ENCODE results near the gene CALCR.
"Not testable (repeated sequence)": the region's sequence is repeated elsewhere in the genome, so short reads cannot be mapped to it uniquely, and the experiment has no call there.

Gene CALCR

DNA sequence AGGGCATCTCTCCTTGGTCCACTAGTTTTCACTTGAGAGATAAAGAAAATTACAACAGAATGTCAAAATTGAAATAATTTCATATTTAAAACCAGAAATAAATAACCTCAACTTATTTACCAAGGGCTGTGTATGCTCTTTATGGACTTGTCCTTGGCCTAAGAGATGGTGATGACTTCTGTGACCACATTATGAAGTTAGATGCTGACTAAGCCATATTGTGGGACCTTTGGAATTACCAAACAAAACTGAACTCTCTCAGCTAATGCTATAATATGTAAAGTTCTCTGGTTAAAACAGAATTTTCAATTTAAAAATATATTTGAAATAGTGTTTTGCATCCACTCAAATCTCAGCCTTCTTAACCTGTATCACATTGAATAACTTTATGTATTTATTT, 38.9 kb downstream of the CALCR start:
- Histone ChIP-seq H3K4me3 (no peak overlapping the region), H3K27ac (no peak overlapping the region)
- DNase-seq (ENCODE audit: low spot score), result no peak
- TF ChIP-seq, protein P1, sequence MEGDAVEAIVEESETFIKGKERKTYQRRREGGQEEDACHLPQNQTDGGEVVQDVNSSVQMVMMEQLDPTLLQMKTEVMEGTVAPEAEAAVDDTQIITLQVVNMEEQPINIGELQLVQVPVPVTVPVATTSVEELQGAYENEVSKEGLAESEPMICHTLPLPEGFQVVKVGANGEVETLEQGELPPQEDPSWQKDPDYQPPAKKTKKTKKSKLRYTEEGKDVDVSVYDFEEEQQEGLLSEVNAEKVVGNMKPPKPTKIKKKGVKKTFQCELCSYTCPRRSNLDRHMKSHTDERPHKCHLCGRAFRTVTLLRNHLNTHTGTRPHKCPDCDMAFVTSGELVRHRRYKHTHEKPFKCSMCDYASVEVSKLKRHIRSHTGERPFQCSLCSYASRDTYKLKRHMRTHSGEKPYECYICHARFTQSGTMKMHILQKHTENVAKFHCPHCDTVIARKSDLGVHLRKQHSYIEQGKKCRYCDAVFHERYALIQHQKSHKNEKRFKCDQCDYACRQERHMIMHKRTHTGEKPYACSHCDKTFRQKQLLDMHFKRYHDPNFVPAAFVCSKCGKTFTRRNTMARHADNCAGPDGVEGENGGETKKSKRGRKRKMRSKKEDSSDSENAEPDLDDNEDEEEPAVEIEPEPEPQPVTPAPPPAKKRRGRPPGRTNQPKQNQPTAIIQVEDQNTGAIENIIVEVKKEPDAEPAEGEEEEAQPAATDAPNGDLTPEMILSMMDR (IDR thresholded peaks at IDR 0.05), result no peak

DNA sequence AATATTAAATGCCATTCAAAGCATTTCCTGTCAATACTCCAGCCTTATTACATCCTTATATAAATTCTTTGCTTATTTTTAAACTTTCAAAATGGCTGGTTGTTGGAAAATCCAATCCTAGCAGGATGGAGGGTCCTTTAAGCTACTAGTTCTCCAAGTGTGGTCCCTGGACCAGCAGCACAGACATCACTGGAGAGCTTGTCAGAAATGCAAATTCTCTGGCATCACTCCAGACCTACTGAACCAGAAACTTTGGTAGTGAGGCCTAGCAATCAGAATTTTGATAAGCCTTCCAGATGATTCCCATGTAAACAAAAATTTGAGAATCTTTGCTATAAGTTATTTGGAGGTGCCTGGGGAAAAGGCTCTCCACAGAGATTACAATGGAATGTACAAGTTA, 43.8 kb downstream of the CALCR start:
- H3K27ac ChIP-seq, result no peak overlapping the region
- no peak overlapping the region for H3K4me3 ChIP-seq
- TF ChIP-seq, protein P1 (IDR thresholded peaks at IDR 0.05), result no peak
- no peak for DNase-seq (ENCODE audit: low spot score)

DNA sequence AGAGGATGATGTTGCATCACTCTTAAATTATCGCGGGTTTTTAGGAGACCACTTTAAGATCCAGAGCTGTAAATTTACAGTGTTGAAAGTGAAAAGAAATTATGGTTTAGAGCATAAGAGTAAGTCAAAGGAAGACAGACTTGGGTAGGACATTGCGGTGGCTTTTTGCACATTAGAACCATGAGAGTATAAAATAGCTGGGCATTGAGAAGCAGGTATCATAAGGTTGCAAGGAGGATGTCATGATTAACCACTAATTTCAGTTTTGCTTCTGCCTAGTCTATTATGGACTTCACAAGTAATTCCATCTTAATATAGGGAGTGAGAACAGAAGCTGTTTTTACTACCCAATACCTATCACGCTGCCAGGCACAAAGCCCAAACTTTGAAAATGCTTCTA, 57.7 kb downstream of the CALCR start:
- TF ChIP-seq, protein P1 (IDR thresholded peaks at IDR 0.05), result no peak
- Histone ChIP-seq H3K4me3 (no peak overlapping the region), H3K27ac (no peak overlapping the region)
- DNase-seq (ENCODE audit: low spot score), result no peak

DNA sequence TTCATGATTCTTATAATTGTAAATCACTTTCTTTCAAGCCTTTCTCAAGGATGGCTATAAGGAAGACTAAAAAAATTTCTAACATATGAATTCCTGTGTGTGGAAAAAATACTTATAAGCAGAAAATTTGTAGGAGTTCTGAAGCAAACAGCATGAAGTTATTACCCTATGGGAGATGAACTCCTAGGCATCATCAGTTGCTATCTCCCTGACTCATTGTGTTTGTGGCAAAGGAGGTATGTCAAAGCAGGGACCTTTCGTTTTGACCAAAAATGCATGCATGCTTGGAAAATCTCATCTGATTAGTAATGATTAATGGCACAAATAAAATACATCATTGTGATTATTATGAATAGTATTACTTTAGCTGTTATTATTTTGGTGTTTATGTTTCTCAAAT, 59.4 kb downstream of the CALCR start:
- TF ChIP-seq, protein P1 (IDR thresholded peaks at IDR 0.05), result no peak
- DNase-seq (ENCODE audit: low spot score), result no peak
- no peak overlapping the region for H3K4me3 ChIP-seq
- no peak overlapping the region for H3K27ac ChIP-seq

DNA sequence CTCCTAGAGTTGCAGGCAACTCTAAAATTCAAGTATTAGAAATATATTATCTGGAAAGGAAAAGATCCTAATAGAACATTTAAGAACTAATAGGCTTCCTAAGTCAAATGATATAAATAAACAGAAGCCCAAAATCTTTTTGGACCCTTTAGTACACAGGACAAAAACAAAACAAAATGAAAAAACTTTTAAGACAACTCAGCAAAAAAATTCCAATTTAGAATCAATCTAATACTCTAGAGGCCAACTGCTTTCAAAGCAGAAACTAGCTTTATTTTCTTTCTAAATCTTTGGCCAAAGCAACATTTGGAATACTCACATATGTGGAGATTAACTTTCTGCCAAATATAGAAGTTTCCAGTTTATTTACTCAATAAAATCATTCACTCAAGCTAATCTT, 65.2 kb downstream of the CALCR start:
- no peak overlapping the region for H3K27ac ChIP-seq
- TF ChIP-seq, protein P1 (IDR thresholded peaks at IDR 0.05), result no peak
- no peak for DNase-seq (ENCODE audit: low spot score)
- H3K4me3 ChIP-seq, result no peak overlapping the region

DNA sequence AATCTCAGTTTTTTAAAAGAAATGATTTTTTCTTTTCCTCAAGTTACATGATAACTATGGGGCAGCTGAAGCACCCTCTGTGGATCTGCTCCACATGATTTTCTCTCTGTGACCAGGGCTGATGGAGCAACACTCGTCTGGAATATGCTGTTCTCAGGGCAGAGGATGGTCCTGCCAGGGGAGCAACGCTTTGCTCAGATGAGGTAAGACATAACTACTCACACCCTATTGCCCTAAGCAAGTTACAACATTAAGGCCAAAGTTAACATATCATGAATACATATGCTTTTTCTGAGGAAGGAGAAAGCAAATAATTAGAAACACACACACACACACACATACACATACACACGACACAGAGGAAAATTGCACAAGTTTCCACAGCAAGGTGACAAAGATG, 71.4 kb downstream of the CALCR start:
- H3K4me3 ChIP-seq, result no peak overlapping the region
- TF ChIP-seq, protein P1 (IDR thresholded peaks at IDR 0.05), result no peak
- H3K27ac ChIP-seq, result no peak overlapping the region
- no peak for DNase-seq (ENCODE audit: low spot score)

DNA sequence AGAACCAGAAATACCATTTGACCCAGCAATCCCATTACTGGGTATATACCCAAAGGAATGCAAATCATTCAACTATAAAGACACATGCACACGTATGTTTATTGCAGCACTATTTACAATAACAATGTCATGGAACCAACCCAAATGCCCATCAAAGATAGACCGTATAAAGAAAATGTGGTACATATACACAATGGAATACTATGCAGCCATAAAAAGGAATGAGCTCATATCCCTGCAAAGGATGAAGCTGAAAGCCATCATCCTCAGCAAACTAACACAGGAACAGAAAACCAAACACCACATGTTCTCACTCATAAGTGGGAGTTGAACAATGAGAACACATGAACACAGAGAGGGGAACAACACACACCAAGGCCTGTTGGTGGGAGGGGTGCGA, 82.7 kb downstream of the CALCR start:
- DNase-seq (ENCODE audit: low spot score); H3K27ac ChIP-seq: not testable (repeated sequence)

More for the DNA sequence above, 82.7 kb downstream of the CALCR start:
- not testable (repeated sequence) for H3K4me3 ChIP-seq

All from coronary artery (tissue), 2 donors.